ENCODE results near the gene GDPGP1. TPM values are rescaled to one million over a fixed set of nuclear protein-coding genes. Genes with fewer than 3 reads are reported as not detected.
"Not testable (repeated sequence)": the region's sequence is repeated elsewhere in the genome, so short reads cannot be mapped to it uniquely, and the experiment has no call there.

GDPGP1 gene
- total RNA-seq, 2 donors from 2014 or later = 14.4 to 18.6 TPM

- H3K27me3 ChIP-seq = no peaks in the 10 kb centered on the region
- no peak for DNase-seq
- H3K9me3 ChIP-seq = no peaks in the 10 kb centered on the region
- H3K27ac ChIP-seq = no peak overlapping the region
- TF ChIP-seq CTCF (IDR thresholded peaks at IDR 0.05) = no peak
- H3K4me1 ChIP-seq = no peaks in the 10 kb centered on the region
- H3K4me3 ChIP-seq = peak overlapping the region; percentile 57
- intact Hi-C loops (cut with DNase I) = no loop called here
- no peaks in the 10 kb centered on the region for H3K36me3 ChIP-seq
- peak overlapping the region; percentile 14 to 20 for H3K9ac ChIP-seq (ENCODE audit: low read depth in 2 of 2, low read length in 2 of 2)
Measured at GRCh38 chr15:90248789-90249202, 14.8 kb downstream of the GDPGP1 start.

GRCh38 chr15:90249203-90249863, 15.3 kb downstream of the GDPGP1 start, which contains the start of gene TTLL13:
TTLL13 (plus strand) TSS chr15:90249556; CDS start chr15:90250631, 1,075 bp downstream.
- no peaks in the 10 kb centered on the region for H3K4me1 ChIP-seq
- no peak for TF ChIP-seq CTCF (IDR thresholded peaks at IDR 0.05)
- H3K27me3 ChIP-seq = no peaks in the 10 kb centered on the region
- no peaks in the 10 kb centered on the region for H3K36me3 ChIP-seq
- H3K9ac ChIP-seq (ENCODE audit: low read depth in 2 of 2, low read length in 2 of 2) = peak within 1 kb of the TSS; percentile 20 to 66
- intact Hi-C loops (cut with DNase I) = no loop called here
- no peaks in the 10 kb centered on the region for H3K9me3 ChIP-seq
- H3K27ac ChIP-seq = no peak within 1 kb of the TSS
- peak; percentile 99 for DNase-seq
- peak within 1 kb of the TSS; percentile 57 for H3K4me3 ChIP-seq

- no peak for DNase-seq
- Histone ChIP-seq H3K4me1 (no peaks in the 10 kb centered on the region), H3K9me3 (no peaks in the 10 kb centered on the region), H3K36me3 (no peaks in the 10 kb centered on the region), H3K9ac (ENCODE audit: low read depth in 2 of 2, low read length in 2 of 2) (no peak overlapping the region), H3K27ac (no peak overlapping the region), H3K4me3 (no peak overlapping the region), H3K27me3 (no peaks in the 10 kb centered on the region)
- no peak for TF ChIP-seq CTCF (IDR thresholded peaks at IDR 0.05)
- intact Hi-C loops (cut with DNase I) = no loop called here
Measured at GRCh38 chr15:90257776-90258175, 23.8 kb downstream of the GDPGP1 start.

- peaks cover 1% of the 10 kb centered on the region for H3K4me1 ChIP-seq
- no peaks in the 10 kb centered on the region for H3K9me3 ChIP-seq
- no peaks in the 10 kb centered on the region for H3K27me3 ChIP-seq
- H3K9ac ChIP-seq (ENCODE audit: low read depth in 2 of 2, low read length in 2 of 2) = no peak overlapping the region
- DNase-seq = no peak
- no peaks in the 10 kb centered on the region for H3K36me3 ChIP-seq
- no peak for TF ChIP-seq CTCF (IDR thresholded peaks at IDR 0.05)
- intact Hi-C loops (cut with DNase I) = no loop called here
- no peak overlapping the region for H3K4me3 ChIP-seq
- no peak overlapping the region for H3K27ac ChIP-seq
Measured at GRCh38 chr15:90259524-90259923, 25.5 kb downstream of the GDPGP1 start.

- H3K4me1 ChIP-seq; H3K27me3 ChIP-seq; H3K9me3 ChIP-seq; intact Hi-C loops (cut with DNase I); DNase-seq; H3K36me3 ChIP-seq; H3K4me3 ChIP-seq; H3K9ac ChIP-seq (ENCODE audit: low read depth in 2 of 2, low read length in 2 of 2); H3K27ac ChIP-seq: not testable (repeated sequence)
Measured at GRCh38 chr15:90260731-90261130, 26.7 kb downstream of the GDPGP1 start.

GRCh38 chr15:90261811-90262210, 27.8 kb downstream of the GDPGP1 start:
- peak; percentile 32 for DNase-seq
- no peak overlapping the region for H3K4me3 ChIP-seq
- peak overlapping the region in 1 of 2 donors; percentile 24 for H3K9ac ChIP-seq (ENCODE audit: low read depth in 2 of 2, low read length in 2 of 2)
- H3K4me1 ChIP-seq = peaks cover 5% of the 10 kb centered on the region
- no peaks in the 10 kb centered on the region for H3K36me3 ChIP-seq
- no peaks in the 10 kb centered on the region for H3K9me3 ChIP-seq
- TF ChIP-seq CTCF (IDR thresholded peaks at IDR 0.05) = no peak
- peak overlapping the region; percentile 30 for H3K27ac ChIP-seq
- intact Hi-C loops (cut with DNase I) = no loop called here
- H3K27me3 ChIP-seq = no peaks in the 10 kb centered on the region

All from colonic mucosa (tissue), 4 donors.